HG03066 (cell line): ENCODE data around the gene RPL41.
A peak's percentile ranks its signal among the peaks of the same experiment; 100 is the strongest.
"Not testable (repeated sequence)": the region's sequence is repeated elsewhere in the genome, so short reads cannot be mapped to it uniquely, and the experiment has no call there.

ENCODE experiments used
- ATAC-seq: cut with Tn5 transposase; IDR thresholded peaks from one replicate; pipeline ENCODE4 v1.9.1; 2021; ENCODE audit warnings: low read depth; ENCODE audit not compliant: unreplicated experiment

RPL41 gene

DNA sequence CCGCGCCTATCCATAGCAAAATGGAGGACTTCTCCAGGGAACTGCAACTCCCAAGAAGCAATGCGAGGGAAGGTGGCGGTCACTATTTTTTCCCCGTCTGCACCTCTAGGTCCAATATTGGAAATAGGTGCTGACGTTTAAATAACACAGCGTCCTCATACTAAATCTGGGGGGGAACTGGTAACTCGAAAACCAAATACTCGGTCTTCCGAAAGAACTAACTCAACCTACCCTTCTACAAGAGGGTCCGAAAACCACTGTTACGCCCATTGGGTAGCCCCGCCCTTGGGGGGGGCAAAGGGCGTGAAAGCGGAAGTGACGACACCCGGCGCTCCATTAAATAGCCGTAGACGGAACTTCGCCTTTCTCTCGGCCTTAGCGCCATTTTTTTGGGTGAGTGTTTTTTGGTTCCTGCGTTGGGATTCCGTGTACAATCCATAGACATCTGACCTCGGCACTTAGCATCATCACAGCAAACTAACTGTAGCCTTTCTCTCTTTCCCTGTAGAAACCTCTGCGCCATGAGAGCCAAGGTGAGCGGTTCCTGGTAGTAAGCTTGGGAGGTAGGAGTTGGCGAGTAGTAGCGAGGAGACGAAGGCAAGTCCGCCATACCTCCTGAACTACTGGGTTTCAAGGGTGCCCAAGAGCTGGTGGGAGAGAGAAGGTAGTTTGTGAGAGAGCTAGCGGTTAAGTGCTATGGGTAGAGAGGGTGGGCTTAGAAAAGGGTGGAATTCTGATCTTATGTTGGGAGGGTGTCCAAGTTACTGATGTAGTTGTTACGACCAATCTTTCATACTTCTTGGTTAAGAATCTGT is at the start of gene RPL41:
TSS of gene RPL41 (plus strand) at position 367 of the 815 bp plus-strand sequence.
- ATAC-seq: peak; percentile 39

DNA sequence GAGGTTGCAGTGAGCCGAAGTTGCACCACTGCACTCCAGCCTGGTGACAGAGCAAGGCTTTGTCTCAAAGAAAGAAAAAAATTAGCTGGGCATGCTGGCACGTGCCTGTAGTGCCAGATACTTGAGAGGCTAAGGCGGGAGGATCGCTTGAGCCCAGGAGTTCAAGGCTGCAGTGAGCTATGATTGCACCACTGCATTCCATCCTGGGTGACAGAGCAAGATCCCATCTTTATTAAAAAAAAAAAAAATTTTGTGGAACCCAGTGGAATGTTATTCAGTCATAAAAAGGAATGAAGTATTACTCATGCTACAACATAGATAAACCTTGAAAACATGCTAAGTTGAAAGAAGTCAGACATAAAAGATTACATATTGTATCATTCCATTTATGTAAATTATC is 44.8 kb upstream of the RPL41 start:
- no peak for ATAC-seq

DNA sequence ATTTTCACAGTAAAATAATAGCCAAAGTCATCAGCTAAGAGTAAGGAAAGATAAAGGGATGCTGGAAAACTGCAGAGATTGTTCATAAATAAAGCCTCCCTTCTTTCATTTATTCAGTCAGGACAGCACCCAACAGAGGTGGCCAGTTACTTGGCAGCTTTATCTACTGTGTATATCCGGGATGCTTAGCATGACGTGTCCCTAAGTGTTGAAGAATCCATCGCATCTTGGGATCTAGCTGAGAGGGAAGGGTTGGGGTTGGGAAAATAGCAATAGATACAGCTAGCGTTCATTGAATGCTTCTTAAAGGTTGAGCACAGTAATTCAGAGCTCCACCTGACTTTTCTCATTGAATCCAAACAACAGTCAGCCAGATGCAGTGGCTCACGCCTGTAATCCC is 42.0 kb upstream of the RPL41 start:
- no peak for ATAC-seq

DNA sequence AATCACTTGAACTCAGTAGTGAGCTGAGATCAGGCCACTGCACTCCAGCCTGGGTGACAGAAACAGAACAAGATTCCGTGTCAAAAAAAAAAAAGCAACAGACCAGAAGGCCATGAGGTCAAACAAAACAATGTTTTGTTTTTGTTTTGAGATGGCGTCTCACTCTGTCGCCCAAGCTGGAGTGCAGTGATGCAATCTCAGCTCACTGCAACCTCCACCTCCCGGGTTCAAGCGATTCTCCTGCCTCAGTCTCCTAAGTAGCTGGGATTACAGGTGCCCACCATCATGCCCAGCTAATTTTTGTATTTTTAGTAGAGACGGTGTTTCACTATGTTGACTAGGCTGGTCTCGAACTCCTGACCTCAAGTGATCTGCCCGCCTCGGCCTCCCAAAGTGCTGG is 38.5 kb upstream of the RPL41 start:
- ATAC-seq: not testable (repeated sequence)

DNA sequence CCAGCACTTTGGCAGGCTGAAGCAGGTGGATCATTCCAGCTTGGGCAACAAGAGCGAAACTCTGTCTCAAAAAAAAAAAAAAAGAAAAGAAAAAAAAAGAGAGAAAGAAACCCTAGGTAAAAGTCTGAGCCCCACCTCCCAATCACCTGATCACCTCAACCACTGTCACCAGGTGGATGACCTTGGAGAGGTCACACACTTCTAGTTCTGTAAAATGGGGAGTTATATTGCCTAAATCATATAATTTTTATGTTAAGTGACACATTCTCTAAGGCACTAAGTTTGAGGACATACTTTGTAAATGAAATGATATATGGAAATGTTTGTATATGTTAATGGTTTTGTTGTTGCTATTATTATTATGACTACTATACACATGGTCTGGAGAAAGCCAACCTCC is 38.0 kb upstream of the RPL41 start:
- no peak for ATAC-seq

DNA sequence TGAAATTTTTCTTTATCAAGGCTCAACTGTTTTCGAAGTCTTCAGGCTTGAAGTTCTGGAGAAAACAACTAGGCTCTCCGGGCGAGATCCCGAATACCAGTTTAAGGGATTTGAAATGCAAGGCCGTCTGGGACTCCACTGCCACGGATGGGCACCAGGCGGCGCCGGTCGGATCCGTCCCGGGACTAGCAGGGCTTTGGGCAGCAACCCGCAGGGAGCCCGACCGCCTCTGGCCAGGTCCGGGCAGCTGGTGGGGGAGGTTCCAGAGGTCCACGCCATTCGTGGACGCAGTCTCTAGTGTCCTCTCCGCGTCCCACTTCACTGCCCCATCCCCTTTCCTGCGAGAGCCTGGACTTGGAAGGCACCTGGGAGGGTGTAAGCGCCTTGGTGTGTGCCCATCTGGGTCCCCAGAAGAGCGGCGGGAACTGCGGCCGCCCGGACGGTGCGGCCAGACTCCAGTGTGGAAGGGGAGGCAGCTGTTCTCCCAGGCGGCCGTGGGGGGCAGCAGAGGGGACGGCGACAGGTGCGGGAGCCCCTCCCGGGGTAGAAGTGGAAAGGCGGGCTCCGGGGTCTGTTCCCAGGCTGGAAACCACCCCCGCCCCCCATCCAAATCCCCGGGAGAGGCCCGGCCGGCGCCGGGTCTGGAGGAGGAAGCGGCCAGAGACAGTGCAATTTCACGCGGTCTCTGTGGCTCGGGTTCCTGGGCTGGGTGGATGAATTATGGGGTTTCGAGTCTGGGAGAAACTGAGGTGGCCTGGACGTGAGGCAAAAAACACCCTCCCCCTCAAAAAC is 37.3 kb upstream of the RPL41 start:
- ATAC-seq: no peak

DNA sequence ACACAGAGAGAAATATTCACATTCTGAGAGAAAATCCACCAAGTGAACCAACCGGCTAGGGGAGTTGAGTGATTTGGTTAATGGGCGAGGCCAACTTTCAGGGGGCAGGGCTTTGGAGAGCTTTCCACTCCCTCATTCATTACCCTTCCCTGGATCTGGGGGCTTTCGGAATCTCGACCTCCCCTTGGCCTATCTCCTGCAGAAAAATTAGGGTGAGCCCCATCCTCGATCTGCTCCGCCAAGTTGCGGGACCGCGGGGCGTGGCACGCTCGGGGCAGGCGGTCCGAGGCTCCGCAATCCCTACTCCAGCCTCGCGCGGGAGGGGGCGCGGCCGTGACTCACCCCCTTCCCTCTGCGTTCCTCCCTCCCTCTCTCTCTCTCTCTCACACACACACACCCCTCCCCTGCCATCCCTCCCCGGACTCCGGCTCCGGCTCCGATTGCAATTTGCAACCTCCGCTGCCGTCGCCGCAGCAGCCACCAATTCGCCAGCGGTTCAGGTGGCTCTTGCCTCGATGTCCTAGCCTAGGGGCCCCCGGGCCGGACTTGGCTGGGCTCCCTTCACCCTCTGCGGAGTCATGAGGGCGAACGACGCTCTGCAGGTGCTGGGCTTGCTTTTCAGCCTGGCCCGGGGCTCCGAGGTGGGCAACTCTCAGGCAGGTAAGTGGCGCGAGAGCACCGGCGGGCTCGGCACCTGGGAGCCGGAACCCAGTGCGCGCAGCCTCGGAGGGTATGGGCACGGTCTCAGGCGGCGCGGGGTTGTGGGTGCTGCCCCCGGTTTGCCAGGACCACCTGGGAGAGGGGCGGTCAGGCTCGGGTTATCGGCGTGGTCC is 36.5 kb upstream of the RPL41 start, which contains the start of gene ERBB3:
TSS of gene ERBB3 (plus strand) at position 443 of the 833 bp plus-strand sequence. CDS start at position 579, 136 bp downstream.
- ATAC-seq: no peak

DNA sequence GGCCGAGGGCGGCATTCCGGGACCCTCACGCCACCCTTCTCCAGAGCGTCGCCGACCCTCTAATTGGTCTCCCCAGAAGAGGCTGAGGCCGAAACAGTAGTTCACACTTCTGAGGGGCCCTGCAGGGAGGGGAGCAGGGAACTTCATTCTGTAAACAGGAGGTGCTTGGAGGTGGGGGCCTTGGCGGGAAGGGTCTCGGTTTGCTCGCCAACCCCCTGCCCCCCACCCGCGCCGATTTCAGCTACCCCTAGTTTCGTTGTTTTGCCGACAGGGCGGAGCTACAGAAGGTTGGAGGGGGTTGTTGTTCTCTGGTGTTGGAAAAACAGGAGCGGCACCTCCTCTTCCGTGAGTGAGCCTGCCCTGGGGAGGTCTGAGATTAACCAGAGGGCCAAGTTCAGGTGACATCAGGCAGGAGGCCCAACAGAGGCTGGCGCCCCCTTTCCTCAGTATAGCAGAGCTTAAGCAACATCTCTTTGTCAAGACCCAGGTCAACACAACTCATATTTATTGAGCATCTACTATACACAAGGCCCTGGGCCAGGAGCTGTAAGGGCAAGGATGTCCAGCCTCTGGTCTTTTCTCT is 35.8 kb upstream of the RPL41 start:
- no peak for ATAC-seq

DNA sequence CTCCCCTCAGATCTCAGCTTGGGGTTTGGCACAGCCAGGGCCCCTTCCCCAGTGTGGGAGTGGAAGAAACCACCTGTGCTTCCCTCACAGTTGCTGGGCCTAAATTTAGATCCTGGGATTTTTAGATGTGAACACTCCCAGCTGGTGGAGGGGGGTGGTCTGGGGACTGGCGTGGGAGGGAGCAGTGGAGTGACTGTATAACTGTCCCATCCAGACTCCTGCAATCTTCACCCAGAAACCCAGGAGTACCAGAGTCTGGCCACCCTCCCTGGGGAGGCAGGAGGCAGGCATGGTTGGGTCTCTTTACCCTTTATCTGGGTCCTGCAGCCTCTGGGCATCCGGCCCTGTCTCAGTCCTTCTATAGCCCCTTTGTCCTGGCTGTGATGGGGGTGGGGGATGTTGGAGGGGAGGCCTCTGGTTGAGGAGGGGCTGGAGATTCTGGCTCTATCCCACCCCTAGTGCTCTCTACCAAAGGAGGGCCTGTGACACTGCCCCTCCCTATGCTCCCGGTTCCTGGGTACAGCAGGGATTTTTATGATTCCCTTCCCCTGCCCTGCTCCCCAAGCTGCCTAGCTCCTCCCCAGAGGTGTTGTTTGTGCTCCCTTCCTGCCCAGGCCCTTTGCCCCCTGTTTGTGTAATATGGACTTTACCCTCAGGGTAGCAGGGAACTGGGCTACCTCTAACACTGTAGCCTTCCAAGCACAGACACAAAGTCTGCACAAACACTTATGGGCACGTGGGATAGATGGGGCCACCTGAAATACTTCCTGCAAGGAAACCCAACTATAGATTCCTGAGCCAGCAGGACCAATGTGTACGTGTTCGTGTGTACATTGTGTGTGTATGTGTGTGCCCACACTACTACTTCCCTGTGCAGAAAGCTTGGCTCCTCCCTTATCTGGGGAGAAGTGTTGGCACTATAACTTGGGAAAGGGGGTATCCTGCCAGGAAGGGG is 34.8 kb upstream of the RPL41 start:
- ATAC-seq: no peak

DNA sequence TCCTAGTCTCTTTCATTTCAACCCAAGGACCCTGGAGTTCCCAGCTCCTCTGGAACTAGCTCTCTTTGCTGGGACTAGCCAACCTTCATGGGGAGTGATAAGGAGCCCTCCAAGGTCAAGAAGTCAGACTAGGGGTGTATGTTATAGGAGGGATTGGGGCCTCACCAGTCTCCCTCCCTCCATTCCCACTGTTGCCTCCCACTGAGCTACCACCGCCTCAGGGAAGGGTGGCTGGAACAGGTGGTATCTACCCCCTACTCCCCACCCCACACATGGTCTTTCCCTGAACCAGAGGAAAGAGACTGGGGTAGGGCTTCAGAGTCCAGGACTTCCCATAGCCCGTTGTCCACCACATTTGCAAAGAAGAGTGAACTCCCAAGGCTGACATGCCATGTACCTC is 34.1 kb upstream of the RPL41 start:
- ATAC-seq: no peak

DNA sequence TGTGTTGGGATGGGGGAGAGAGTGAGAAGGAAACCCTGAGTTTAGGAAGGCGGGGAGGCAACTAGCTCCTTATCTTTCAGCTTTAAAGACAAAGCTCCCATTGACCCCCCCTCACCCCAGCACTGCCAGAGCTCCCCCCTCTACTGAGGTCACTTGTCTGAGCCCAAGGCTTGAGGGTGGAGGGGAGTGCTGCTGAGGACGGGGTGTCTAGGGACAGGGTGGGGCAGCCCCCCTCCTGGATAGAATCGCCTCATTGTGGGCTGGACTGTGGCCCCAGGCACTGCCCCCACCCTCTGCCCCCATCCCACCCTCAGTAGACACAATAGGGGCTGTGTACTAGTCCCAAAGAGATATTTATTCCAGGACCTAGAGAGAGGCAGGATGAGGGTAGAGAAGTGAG is 33.5 kb upstream of the RPL41 start:
- ATAC-seq: no peak

DNA sequence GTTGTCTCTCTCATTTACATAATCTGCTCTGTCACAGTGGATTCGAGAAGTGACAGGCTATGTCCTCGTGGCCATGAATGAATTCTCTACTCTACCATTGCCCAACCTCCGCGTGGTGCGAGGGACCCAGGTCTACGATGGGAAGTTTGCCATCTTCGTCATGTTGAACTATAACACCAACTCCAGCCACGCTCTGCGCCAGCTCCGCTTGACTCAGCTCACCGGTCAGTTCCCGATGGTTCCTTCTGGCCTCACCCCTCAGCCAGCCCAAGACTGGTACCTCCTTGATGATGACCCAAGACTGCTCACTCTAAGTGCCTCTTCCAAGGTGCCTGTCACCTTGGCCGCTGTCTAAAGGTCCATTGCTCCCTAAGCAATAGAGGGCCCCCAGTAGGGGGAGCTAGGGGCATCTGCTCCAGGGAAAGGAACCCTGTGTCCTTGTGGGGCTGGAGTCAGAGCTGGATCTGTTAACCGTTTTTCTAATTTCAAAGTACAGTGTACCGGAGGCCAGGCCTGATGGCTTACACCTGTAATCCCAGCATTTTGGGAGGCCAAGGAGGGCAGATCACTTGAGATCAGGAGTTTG is 31.4 kb upstream of the RPL41 start:
- ATAC-seq: no peak

DNA sequence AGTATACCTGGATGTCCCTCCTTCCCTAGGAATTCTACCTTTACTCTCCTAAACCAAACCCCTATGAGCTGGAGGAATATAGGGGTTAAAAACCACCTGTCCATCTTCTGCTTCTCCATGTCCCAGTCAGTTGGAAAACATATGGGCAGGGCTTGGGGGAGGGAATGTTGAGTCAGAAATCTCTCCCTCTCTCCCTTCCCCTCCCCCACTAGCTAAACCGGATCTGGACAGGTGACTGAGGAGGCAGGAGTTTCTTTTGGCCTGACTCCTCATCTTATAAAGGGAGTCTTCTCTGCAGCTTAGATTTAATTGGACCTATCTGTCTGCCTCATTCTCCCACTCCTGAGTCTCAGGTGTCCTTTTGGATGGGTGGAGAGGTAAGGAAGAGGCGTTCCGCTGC is 30.3 kb upstream of the RPL41 start:
- ATAC-seq: no peak

DNA sequence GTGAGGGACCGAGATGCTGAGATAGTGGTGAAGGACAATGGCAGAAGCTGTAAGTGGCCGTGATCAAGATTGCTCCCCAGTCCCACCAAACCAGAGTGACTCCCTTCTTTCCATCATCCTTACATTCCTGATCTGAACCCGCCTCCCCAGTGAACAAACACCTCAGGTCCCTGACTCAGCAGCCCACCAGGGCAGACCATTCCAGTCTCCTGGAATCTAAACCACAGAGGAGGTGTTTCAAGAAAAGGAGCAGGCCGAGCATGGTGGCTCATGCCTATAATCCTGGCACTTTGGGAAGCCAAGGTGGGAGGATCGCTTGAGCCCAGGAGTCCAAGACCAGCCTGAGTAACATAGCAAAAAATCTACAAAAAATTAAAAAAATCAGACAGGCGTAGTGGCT is 29.8 kb upstream of the RPL41 start:
- ATAC-seq: no peak

DNA sequence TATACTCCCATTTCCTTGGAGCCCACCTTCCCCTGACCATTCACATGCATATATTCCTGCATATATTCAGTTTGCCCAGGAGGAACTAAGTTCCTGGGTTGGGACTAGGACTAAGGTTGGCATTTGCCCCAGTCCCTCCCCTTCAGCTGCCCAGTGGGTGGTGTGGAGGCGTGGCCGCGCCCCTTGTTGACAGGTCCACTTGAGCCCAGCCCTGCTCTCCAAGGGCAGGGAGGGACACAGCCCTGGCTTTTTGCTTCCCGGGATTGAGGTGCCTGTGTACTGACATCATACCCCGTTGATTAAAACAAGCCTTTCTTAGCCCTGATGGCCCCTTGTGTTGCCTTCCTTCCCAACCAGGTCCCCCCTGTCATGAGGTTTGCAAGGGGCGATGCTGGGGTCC is 29.2 kb upstream of the RPL41 start:
- ATAC-seq: no peak

DNA sequence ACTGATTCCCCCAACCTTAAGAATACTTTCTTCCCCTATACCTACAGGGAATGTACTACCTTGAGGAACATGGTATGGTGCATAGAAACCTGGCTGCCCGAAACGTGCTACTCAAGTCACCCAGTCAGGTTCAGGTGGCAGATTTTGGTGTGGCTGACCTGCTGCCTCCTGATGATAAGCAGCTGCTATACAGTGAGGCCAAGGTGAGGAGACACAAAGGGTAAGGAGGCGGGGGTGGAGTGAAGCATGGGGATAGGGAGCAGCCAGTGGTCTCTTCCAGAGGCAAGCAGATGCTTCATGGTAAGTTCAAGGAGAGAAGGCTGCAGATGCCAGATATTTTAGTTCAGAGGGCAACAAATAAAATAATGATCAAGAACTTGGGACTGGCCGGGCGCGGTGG is 18.7 kb upstream of the RPL41 start:
- ATAC-seq: no peak

DNA sequence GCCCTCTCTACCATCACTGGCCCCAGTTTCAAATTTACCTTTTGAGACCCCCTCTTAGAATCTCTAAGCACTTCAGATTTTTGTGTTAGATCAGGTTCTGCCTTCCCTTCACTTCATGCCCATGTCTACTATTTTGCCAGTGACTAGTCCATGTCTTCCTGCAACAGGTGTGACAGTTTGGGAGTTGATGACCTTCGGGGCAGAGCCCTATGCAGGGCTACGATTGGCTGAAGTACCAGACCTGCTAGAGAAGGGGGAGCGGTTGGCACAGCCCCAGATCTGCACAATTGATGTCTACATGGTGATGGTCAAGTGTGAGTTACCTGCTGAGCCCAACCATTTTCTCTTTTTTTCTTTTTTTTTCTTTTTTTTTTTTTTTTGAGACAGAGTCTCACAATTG is 17.8 kb upstream of the RPL41 start:
- no peak for ATAC-seq

DNA sequence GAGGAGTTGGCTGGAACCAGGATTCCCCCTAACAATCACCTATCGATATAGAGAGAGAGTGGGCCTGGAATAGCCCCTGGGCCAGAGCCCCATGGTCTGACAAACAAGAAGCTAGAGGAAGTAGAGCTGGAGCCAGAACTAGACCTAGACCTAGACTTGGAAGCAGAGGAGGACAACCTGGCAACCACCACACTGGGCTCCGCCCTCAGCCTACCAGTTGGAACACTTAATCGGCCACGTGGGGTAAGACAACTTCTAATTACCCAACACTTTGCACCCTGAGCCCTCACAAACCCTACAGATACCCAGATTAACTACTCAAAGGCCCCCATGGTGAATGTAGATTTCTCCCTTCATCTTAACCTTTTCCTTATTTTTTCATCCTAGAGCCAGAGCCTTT is 16.6 kb upstream of the RPL41 start:
- ATAC-seq: no peak

DNA sequence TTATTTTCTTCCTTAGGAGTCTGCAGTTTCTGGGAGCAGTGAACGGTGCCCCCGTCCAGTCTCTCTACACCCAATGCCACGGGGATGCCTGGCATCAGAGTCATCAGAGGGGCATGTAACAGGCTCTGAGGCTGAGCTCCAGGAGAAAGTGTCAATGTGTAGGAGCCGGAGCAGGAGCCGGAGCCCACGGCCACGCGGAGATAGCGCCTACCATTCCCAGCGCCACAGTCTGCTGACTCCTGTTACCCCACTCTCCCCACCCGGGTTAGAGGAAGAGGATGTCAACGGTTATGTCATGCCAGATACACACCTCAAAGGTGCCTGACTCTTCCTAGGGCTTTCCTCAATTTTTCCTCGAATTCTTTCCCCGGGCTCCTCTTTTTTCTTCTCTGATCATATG is 15.4 kb upstream of the RPL41 start:
- ATAC-seq: no peak
